Measurements from ENCODE around the gene EWSR1. TPM values are rescaled to one million over a fixed set of nuclear protein-coding genes. Genes with fewer than 3 reads are reported as not detected.
A peak's percentile ranks its signal among the peaks of the same experiment; 100 is the strongest.

The EWSR1 gene
- total and polyA plus RNA-seq, 2 experiments from 2014 or later = 391 to 427 TPM

DNA sequence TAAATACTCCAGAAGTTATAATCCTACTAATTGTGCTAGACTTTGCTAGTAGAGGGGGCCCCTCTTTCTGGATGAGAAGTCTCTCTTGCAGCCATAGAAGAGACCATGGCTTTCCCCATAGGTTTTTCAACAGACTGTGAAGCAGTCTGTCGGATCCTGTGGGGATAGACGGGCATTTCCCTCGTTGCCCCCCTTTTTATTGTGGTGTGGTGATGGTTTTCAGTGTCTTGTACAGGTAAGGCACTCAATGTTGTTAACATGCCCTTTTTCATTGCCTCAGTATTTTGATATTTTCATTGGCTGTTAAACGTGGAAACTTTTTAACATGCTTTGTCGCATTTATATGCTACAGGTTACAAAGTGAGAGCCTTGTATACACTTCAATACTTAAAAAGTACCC lies 22.0 kb downstream of the EWSR1 start (continued):
- TF ChIP-seq, protein P1, sequence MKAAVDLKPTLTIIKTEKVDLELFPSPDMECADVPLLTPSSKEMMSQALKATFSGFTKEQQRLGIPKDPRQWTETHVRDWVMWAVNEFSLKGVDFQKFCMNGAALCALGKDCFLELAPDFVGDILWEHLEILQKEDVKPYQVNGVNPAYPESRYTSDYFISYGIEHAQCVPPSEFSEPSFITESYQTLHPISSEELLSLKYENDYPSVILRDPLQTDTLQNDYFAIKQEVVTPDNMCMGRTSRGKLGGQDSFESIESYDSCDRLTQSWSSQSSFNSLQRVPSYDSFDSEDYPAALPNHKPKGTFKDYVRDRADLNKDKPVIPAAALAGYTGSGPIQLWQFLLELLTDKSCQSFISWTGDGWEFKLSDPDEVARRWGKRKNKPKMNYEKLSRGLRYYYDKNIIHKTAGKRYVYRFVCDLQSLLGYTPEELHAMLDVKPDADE (IDR thresholded peaks at IDR 0.05) = no peak

DNA sequence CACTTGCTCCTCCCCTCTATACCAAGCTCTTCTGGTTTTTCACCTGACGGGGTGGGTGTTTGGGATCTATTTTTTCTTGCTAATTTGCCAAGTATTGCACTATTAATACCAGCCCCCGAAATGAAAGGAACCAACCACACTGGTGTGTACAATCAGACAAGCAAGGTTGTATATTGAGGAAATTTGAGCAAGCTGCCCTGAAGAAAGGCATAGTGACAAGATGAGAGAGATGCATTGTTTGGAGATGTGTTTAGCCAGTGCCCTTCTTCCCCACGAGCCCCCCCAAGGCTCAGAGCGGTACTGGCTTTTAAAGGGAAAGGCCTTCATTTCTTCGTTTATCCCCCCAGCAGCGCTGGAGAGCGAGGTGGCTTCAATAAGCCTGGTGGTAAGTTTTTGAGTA lies 23.1 kb downstream of the EWSR1 start:
- H3K79me2 ChIP-seq (replicated peaks; ENCODE audit: insufficient read depth) = peaks cover 77% of the 10 kb centered on the region
- ATAC-seq (peak; percentile 69), DNase-seq (ENCODE audit: low spot score) (peak; percentile 28)
- H2AFZ ChIP-seq = no peak overlapping the region
- H4K20me1 ChIP-seq (replicated peaks; ENCODE audit: insufficient read depth) = peaks cover 67% of the 10 kb centered on the region
- no peaks in the 10 kb centered on the region for H3K9me3 Mint-ChIP-seq
- no peak overlapping the region for H3K4me3 Mint-ChIP-seq
- H3K9me2 ChIP-seq (ENCODE audit: insufficient read depth) = no peaks in the 10 kb centered on the region
- no peak overlapping the region for H3K4me3 ChIP-seq
- H3K4me2 ChIP-seq = no peak overlapping the region
- no peaks in the 10 kb centered on the region for H3K27me3 ChIP-seq (ENCODE audit: insufficient read depth)
- H3K4me1 Mint-ChIP-seq = peaks cover 3% of the 10 kb centered on the region; the same call in 2 of the 3 replicates
- peaks cover 40% of the 10 kb centered on the region for H3F3A ChIP-seq (replicated peaks; ENCODE audit: low read depth)
- H3K27me3 Mint-ChIP-seq (ENCODE audit: insufficient read depth, low read depth, poor library complexity) = peaks cover 7% of the 10 kb centered on the region
- H3K4me1 ChIP-seq (ENCODE audit: insufficient read depth) = no peaks in the 10 kb centered on the region
- H3K36me3 Mint-ChIP-seq (ENCODE audit: low read depth) = peaks cover 97% of the 10 kb centered on the region
- no peak overlapping the region for H3K27ac Mint-ChIP-seq
- H3K27ac ChIP-seq (ENCODE audit: low read depth) = no peak overlapping the region
- peaks cover 95% of the 10 kb centered on the region for H3K36me3 ChIP-seq (ENCODE audit: insufficient read depth)
- no peak for TF ChIP-seq EZH2 (IDR thresholded peaks at IDR 0.05; ENCODE audit: low read depth, unreplicated experiment)
- no peak for TF ChIP-seq POLR2AphosphoS5 (IDR thresholded peaks at IDR 0.05; ENCODE audit: low read depth)
- TF ChIP-seq CREB1 (CRISPR knock-in tag; IDR thresholded peaks at IDR 0.05; ENCODE audit: low read depth) = no peak
- TF ChIP-seq STAT1 (IDR thresholded peaks at IDR 0.05; ENCODE audit: unreplicated experiment) = no peak
- TF ChIP-seq, protein P2, sequence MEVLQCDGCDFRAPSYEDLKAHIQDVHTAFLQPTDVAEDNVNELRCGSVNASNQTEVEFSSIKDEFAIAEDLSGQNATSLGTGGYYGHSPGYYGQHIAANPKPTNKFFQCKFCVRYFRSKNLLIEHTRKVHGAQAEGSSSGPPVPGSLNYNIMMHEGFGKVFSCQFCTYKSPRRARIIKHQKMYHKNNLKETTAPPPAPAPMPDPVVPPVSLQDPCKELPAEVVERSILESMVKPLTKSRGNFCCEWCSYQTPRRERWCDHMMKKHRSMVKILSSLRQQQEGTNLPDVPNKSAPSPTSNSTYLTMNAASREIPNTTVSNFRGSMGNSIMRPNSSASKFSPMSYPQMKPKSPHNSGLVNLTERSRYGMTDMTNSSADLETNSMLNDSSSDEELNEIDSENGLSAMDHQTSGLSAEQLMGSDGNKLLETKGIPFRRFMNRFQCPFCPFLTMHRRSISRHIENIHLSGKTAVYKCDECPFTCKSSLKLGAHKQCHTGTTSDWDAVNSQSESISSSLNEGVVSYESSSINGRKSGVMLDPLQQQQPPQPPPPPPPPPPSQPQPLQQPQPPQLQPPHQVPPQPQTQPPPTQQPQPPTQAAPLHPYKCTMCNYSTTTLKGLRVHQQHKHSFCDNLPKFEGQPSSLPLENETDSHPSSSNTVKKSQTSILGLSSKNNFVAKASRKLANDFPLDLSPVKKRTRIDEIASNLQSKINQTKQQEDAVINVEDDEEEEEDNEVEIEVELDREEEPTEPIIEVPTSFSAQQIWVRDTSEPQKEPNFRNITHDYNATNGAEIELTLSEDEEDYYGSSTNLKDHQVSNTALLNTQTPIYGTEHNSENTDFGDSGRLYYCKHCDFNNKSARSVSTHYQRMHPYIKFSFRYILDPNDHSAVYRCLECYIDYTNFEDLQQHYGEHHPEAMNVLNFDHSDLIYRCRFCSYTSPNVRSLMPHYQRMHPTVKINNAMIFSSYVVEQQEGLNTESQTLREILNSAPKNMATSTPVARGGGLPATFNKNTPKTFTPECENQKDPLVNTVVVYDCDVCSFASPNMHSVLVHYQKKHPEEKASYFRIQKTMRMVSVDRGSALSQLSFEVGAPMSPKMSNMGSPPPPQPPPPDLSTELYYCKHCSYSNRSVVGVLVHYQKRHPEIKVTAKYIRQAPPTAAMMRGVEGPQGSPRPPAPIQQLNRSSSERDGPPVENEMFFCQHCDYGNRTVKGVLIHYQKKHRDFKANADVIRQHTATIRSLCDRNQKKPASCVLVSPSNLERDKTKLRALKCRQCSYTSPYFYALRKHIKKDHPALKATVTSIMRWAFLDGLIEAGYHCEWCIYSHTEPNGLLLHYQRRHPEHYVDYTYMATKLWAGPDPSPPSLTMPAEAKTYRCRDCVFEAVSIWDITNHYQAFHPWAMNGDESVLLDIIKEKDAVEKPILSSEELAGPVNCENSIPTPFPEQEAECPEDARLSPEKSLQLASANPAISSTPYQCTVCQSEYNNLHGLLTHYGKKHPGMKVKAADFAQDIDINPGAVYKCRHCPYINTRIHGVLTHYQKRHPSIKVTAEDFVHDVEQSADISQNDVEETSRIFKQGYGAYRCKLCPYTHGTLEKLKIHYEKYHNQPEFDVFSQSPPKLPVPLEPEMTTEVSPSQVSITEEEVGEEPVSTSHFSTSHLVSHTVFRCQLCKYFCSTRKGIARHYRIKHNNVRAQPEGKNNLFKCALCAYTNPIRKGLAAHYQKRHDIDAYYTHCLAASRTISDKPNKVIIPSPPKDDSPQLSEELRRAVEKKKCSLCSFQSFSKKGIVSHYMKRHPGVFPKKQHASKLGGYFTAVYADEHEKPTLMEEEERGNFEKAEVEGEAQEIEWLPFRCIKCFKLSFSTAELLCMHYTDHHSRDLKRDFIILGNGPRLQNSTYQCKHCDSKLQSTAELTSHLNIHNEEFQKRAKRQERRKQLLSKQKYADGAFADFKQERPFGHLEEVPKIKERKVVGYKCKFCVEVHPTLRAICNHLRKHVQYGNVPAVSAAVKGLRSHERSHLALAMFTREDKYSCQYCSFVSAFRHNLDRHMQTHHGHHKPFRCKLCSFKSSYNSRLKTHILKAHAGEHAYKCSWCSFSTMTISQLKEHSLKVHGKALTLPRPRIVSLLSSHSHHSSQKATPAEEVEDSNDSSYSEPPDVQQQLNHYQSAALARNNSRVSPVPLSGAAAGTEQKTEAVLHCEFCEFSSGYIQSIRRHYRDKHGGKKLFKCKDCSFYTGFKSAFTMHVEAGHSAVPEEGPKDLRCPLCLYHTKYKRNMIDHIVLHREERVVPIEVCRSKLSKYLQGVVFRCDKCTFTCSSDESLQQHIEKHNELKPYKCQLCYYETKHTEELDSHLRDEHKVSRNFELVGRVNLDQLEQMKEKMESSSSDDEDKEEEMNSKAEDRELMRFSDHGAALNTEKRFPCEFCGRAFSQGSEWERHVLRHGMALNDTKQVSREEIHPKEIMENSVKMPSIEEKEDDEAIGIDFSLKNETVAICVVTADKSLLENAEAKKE (CRISPR knock-in tag; IDR thresholded peaks at IDR 0.05) = no peak
- TF ChIP-seq, protein P3, sequence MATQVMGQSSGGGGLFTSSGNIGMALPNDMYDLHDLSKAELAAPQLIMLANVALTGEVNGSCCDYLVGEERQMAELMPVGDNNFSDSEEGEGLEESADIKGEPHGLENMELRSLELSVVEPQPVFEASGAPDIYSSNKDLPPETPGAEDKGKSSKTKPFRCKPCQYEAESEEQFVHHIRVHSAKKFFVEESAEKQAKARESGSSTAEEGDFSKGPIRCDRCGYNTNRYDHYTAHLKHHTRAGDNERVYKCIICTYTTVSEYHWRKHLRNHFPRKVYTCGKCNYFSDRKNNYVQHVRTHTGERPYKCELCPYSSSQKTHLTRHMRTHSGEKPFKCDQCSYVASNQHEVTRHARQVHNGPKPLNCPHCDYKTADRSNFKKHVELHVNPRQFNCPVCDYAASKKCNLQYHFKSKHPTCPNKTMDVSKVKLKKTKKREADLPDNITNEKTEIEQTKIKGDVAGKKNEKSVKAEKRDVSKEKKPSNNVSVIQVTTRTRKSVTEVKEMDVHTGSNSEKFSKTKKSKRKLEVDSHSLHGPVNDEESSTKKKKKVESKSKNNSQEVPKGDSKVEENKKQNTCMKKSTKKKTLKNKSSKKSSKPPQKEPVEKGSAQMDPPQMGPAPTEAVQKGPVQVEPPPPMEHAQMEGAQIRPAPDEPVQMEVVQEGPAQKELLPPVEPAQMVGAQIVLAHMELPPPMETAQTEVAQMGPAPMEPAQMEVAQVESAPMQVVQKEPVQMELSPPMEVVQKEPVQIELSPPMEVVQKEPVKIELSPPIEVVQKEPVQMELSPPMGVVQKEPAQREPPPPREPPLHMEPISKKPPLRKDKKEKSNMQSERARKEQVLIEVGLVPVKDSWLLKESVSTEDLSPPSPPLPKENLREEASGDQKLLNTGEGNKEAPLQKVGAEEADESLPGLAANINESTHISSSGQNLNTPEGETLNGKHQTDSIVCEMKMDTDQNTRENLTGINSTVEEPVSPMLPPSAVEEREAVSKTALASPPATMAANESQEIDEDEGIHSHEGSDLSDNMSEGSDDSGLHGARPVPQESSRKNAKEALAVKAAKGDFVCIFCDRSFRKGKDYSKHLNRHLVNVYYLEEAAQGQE (IDR thresholded peaks at IDR 0.05; ENCODE audit: unreplicated experiment) = no peak
- TF ChIP-seq JUNB (IDR thresholded peaks at IDR 0.05; ENCODE audit: unreplicated experiment) = no peak
- no peak for TF ChIP-seq ZNF114 (CRISPR knock-in tag; IDR thresholded peaks at IDR 0.05)
- TF ChIP-seq, protein P1 (IDR thresholded peaks at IDR 0.05) = no peak
- TF ChIP-seq EZH2phosphoT487 (IDR thresholded peaks at IDR 0.05; ENCODE audit: unreplicated experiment) = no peak
- no peak for TF ChIP-seq ZNF331 (CRISPR knock-in tag; IDR thresholded peaks at IDR 0.05; ENCODE audit: low read depth)
- TF ChIP-seq, protein P4, sequence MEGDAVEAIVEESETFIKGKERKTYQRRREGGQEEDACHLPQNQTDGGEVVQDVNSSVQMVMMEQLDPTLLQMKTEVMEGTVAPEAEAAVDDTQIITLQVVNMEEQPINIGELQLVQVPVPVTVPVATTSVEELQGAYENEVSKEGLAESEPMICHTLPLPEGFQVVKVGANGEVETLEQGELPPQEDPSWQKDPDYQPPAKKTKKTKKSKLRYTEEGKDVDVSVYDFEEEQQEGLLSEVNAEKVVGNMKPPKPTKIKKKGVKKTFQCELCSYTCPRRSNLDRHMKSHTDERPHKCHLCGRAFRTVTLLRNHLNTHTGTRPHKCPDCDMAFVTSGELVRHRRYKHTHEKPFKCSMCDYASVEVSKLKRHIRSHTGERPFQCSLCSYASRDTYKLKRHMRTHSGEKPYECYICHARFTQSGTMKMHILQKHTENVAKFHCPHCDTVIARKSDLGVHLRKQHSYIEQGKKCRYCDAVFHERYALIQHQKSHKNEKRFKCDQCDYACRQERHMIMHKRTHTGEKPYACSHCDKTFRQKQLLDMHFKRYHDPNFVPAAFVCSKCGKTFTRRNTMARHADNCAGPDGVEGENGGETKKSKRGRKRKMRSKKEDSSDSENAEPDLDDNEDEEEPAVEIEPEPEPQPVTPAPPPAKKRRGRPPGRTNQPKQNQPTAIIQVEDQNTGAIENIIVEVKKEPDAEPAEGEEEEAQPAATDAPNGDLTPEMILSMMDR (conservative IDR thresholded peaks at IDR 0.05; ENCODE audit: low read depth in 2 of 2) = no peak

Data from GM23338 (cell line).